Neuronal stem cell (in vitro differentiated cells): ENCODE data around the gene SYT14.
"Not testable (repeated sequence)": the region's sequence is repeated elsewhere in the genome, so short reads cannot be mapped to it uniquely, and the experiment has no call there.

Experiments
- DNase-seq: peaks from one replicate; pipeline ENCODE4 v3.0.0-alpha.2; 2013; ENCODE audit warnings: low spot score
- H2AFZ ChIP-seq: one replicate; pipeline ENCODE4 v1.6.1; 2013; ENCODE audit warnings: mild to moderate bottlenecking, low read length, inconsistent platforms
- H2AK5ac ChIP-seq: 2 replicates; pipeline ENCODE4 v1.6.1; 2013; ENCODE audit warnings: low read depth, mild to moderate bottlenecking, inconsistent platforms, low read length, moderate library complexity, mixed read lengths
- H2BK120ac ChIP-seq: 2 replicates; pipeline ENCODE4 v1.6.1; 2013; ENCODE audit warnings: low read depth, mild to moderate bottlenecking, inconsistent platforms, low read length, moderate library complexity, mixed read lengths
- H2BK12ac ChIP-seq: one replicate; pipeline ENCODE4 v1.6.1; 2013; ENCODE audit warnings: low read length, inconsistent platforms
- H2BK15ac ChIP-seq: 2 replicates; pipeline ENCODE4 v1.6.1; 2013; ENCODE audit warnings: mild to moderate bottlenecking, low read length, inconsistent platforms, mixed read lengths
- H2BK5ac ChIP-seq: one replicate; pipeline ENCODE4 v1.6.1; 2013; ENCODE audit warnings: inconsistent platforms, mild to moderate bottlenecking, low read length, moderate library complexity
- H3K14ac ChIP-seq: one replicate; pipeline ENCODE4 v1.6.1; 2013; ENCODE audit warnings: low read length, inconsistent platforms
- H3K18ac ChIP-seq: 2 replicates; pipeline ENCODE4 v1.6.1; 2013; ENCODE audit warnings: low read length, inconsistent platforms
- H3K23ac ChIP-seq: 2 replicates; pipeline ENCODE4 v1.6.1; 2013; ENCODE audit warnings: low read depth, mild to moderate bottlenecking, mixed read lengths, low read length, inconsistent platforms; ENCODE audit not compliant: poor library complexity
- H3K27ac ChIP-seq: replicated peaks from 3 replicates; pipeline ENCODE4 v1.5.1; 2013; ENCODE audit warnings: low read length, inconsistent platforms
- H3K27me3 ChIP-seq, 3 experiments: 2 replicates each; pipeline ENCODE4 v1.6.1; 2013; ENCODE audit warnings: low read length in 3 of 3, mild to moderate bottlenecking in 2 of 3, inconsistent platforms in 1 of 3, low read depth in 1 of 3, mixed read lengths in 1 of 3, moderate library complexity in 1 of 3; ENCODE audit not compliant: control insufficient read depth in 3 of 3, insufficient read depth in 3 of 3
- H3K36me3 ChIP-seq, 2 donors: replicated peaks in 1 of 2; 2 replicates each; pipeline ENCODE4 v1.6.1; 2013; ENCODE audit warnings: low read length in 2 of 2; ENCODE audit not compliant: control insufficient read depth in 2 of 2, insufficient read depth in 2 of 2
- H3K4ac ChIP-seq: 2 replicates; pipeline ENCODE4 v1.6.1; 2013; ENCODE audit warnings: inconsistent platforms, mild to moderate bottlenecking, low read length, moderate library complexity
- H3K4me1 ChIP-seq, 2 donors: 1 replicate in 1 of 2; 2 replicates in 1 of 2; pipeline ENCODE4 v1.6.1; 2013; ENCODE audit warnings: low read length in 2 of 2, low read depth in 1 of 2; ENCODE audit not compliant: control insufficient read depth in 2 of 2, insufficient read depth in 1 of 2
- H3K4me2 ChIP-seq: one replicate; pipeline ENCODE4 v1.6.1; 2013; ENCODE audit warnings: mild to moderate bottlenecking, low read length, inconsistent platforms; ENCODE audit not compliant: insufficient read depth, poor library complexity, severe bottlenecking
- H3K4me3 ChIP-seq, 2 donors: 2 replicates each; pipeline ENCODE4 v1.5.1; 2013; ENCODE audit warnings: low read length in 2 of 2, mild to moderate bottlenecking in 2 of 2, inconsistent platforms in 1 of 2, moderate library complexity in 1 of 2
- H3K79me1 ChIP-seq: one replicate; pipeline ENCODE4 v1.6.1; 2013; ENCODE audit warnings: low read depth, mild to moderate bottlenecking, inconsistent platforms, low read length, moderate library complexity
- H3K9ac ChIP-seq: one replicate; pipeline ENCODE4 v1.6.1; 2013; ENCODE audit warnings: mild to moderate bottlenecking, low read depth, low read length, inconsistent platforms; ENCODE audit not compliant: poor library complexity
- H3K9me3 ChIP-seq, 2 donors: replicated peaks in 1 of 2; 2 replicates each; pipeline versions ENCODE3 to v1.6.1; 2013; ENCODE audit warnings: low read length in 2 of 2, mild to moderate bottlenecking in 2 of 2, inconsistent platforms in 1 of 2, low read depth in 1 of 2, mixed read lengths in 1 of 2, moderate library complexity in 1 of 2; ENCODE audit not compliant: control insufficient read depth in 2 of 2, insufficient read depth in 1 of 2
- H4K8ac ChIP-seq: one replicate; pipeline ENCODE4 v1.6.1; 2013; ENCODE audit warnings: low read depth, mild to moderate bottlenecking, inconsistent platforms, low read length, moderate library complexity
- H4K91ac ChIP-seq: one replicate; pipeline ENCODE4 v1.6.1; 2013; ENCODE audit warnings: low read length, low read depth, mild to moderate bottlenecking, inconsistent platforms; ENCODE audit not compliant: poor library complexity
- WGBS, 2 donors: extraction: QIAGEN DNeasy Blood & Tissue Kit; methylation state at CpG; one replicate each; pipeline ENCODE4 v1.1.7; 2013; ENCODE audit warnings: missing lambda C conversion rate in 2 of 2, mixed read lengths in 1 of 2; ENCODE audit not compliant: insufficient read length in 2 of 2, insufficient replicate concordance in 1 of 2; ENCODE audit errors: extremely low coverage in 2 of 2; 5-methylcytosine and 5-hydroxymethylcytosine counted together

The SYT14 gene

GRCh38 chr1:210099921-210100320, 161.9 kb downstream of the SYT14 start:
- Histone ChIP-seq H4K91ac (no peak overlapping the region), H2AFZ (no peak overlapping the region), H3K18ac (no peak overlapping the region), H3K4me1 (no peaks in the 10 kb centered on the region), H4K8ac (no peak overlapping the region), H3K27ac (no peak overlapping the region), H3K79me1 (no peaks in the 10 kb centered on the region), H3K9ac (no peak overlapping the region), H2BK5ac (no peak overlapping the region), H2BK15ac (no peak overlapping the region), H3K36me3 (peaks cover 0 to 2% of the 10 kb centered on the region in 2 donors), H3K4ac (no peak overlapping the region), H3K23ac (no peak overlapping the region), H2AK5ac (no peak overlapping the region), H3K27me3 (no peaks in the 10 kb centered on the region), H3K14ac (no peak overlapping the region), H3K4me3 (no peak overlapping the region), H2BK12ac (no peak overlapping the region), H2BK120ac (no peak overlapping the region), H3K4me2 (no peak overlapping the region), H3K9me3 (no peaks in the 10 kb centered on the region)
- no peak for DNase-seq
- no CpG with 5 or more reads among the region's 1 CpG for WGBS, 2 donors

- Histone ChIP-seq H3K36me3 (peaks cover 0 to 2% of the 10 kb centered on the region in 2 donors), H4K91ac (no peak overlapping the region), H2BK120ac (no peak overlapping the region), H3K4ac (no peak overlapping the region), H3K14ac (no peak overlapping the region), H3K79me1 (no peaks in the 10 kb centered on the region), H2AK5ac (no peak overlapping the region), H3K4me3 (no peak overlapping the region), H2BK12ac (no peak overlapping the region), H4K8ac (no peak overlapping the region), H3K4me2 (no peak overlapping the region), H2BK5ac (no peak overlapping the region), H3K9ac (no peak overlapping the region), H3K23ac (no peak overlapping the region), H3K18ac (no peak overlapping the region), H2AFZ (no peak overlapping the region), H2BK15ac (no peak overlapping the region), H3K9me3 (no peaks in the 10 kb centered on the region), H3K4me1 (no peaks in the 10 kb centered on the region), H3K27ac (no peak overlapping the region), H3K27me3 (no peaks in the 10 kb centered on the region)
- WGBS, 2 donors, result no CpG with 5 or more reads among the region's 2 CpGs
- DNase-seq, result no peak
Measured at GRCh38 chr1:210104103-210104502, 166.1 kb downstream of the SYT14 start.

- not testable (repeated sequence) for H3K4me2 ChIP-seq, H2AK5ac ChIP-seq, H2BK15ac ChIP-seq, H3K9ac ChIP-seq, H3K4me3 ChIP-seq, H3K14ac ChIP-seq, H2BK5ac ChIP-seq, H3K9me3 ChIP-seq, DNase-seq, H3K4me1 ChIP-seq, H3K23ac ChIP-seq, H4K91ac ChIP-seq, H3K36me3 ChIP-seq, H3K27me3 ChIP-seq, H2BK12ac ChIP-seq, H3K27ac ChIP-seq, H4K8ac ChIP-seq, H2BK120ac ChIP-seq, H3K18ac ChIP-seq, H2AFZ ChIP-seq, H3K4ac ChIP-seq, H3K79me1 ChIP-seq
- no CpG with 5 or more reads among the region's 9 CpGs for WGBS, 2 donors
Measured at GRCh38 chr1:210112906-210113305, 174.9 kb downstream of the SYT14 start.

- Histone ChIP-seq H3K79me1 (no peaks in the 10 kb centered on the region), H3K18ac (no peak overlapping the region), H3K4me3 (no peak overlapping the region), H3K4ac (no peak overlapping the region), H2BK5ac (no peak overlapping the region), H2AK5ac (no peak overlapping the region), H3K4me1 (no peaks in the 10 kb centered on the region), H3K23ac (no peak overlapping the region), H3K36me3 (no peaks in the 10 kb centered on the region), H2BK12ac (no peak overlapping the region), H3K14ac (no peak overlapping the region), H2BK15ac (no peak overlapping the region), H2BK120ac (no peak overlapping the region), H3K9ac (no peak overlapping the region), H3K9me3 (no peaks in the 10 kb centered on the region), H3K27me3 (no peaks in the 10 kb centered on the region), H4K8ac (no peak overlapping the region), H4K91ac (no peak overlapping the region), H2AFZ (no peak overlapping the region), H3K4me2 (no peak overlapping the region), H3K27ac (no peak overlapping the region)
- no peak for DNase-seq
Measured at GRCh38 chr1:210117198-210117597, 179.2 kb downstream of the SYT14 start.
